HuH-7 (cell line): Measurements from ENCODE around the gene NBAS.

Experiments
- DNase-seq: peaks from one replicate; pipeline ENCODE4 v3.0.0; 2011; ENCODE audit warnings: low spot score

NBAS gene

GRCh38 chr2:15307526-15307925, 253.6 kb downstream of the NBAS start:
- no peak for DNase-seq

GRCh38 chr2:15306706-15307105, 254.4 kb downstream of the NBAS start:
- no peak for DNase-seq

GRCh38 chr2:15303874-15304273, 257.3 kb downstream of the NBAS start:
- DNase-seq, result no peak

GRCh38 chr2:15302154-15302553, 259.0 kb downstream of the NBAS start:
- no peak for DNase-seq

- DNase-seq, result no peak
Observed at GRCh38 chr2:15300624-15301573, 260.2 kb downstream of the NBAS start.

- DNase-seq, result no peak
Observed at GRCh38 chr2:15299904-15300520, 261.1 kb downstream of the NBAS start.

- no peak for DNase-seq
Observed at GRCh38 chr2:15298770-15299169, 262.4 kb downstream of the NBAS start.

GRCh38 chr2:15293262-15293937, 267.7 kb downstream of the NBAS start:
- no peak for DNase-seq

- DNase-seq, result no peak
Observed at GRCh38 chr2:15287447-15288184, 273.5 kb downstream of the NBAS start.

- DNase-seq, result no peak
Observed at GRCh38 chr2:15284614-15285013, 276.5 kb downstream of the NBAS start.

GRCh38 chr2:15281681-15282080, 279.5 kb downstream of the NBAS start:
- no peak for DNase-seq

- no peak for DNase-seq
Observed at GRCh38 chr2:15279201-15279876, 281.8 kb downstream of the NBAS start.

GRCh38 chr2:15278296-15278695, 282.8 kb downstream of the NBAS start:
- no peak for DNase-seq

GRCh38 chr2:15275346-15275745, 285.8 kb downstream of the NBAS start:
- DNase-seq, result no peak

GRCh38 chr2:15273452-15273851, 287.7 kb downstream of the NBAS start:
- DNase-seq, result no peak

GRCh38 chr2:15272942-15273341, 288.2 kb downstream of the NBAS start:
- no peak for DNase-seq

GRCh38 chr2:15271941-15272542, 289.1 kb downstream of the NBAS start:
- DNase-seq, result no peak

GRCh38 chr2:15271276-15271675, 289.9 kb downstream of the NBAS start:
- DNase-seq, result no peak

- DNase-seq, result no peak
Observed at GRCh38 chr2:15269043-15269442, 292.1 kb downstream of the NBAS start.

GRCh38 chr2:15265889-15266288, 295.2 kb downstream of the NBAS start:
- no peak for DNase-seq
